GM19463 (cell line): ENCODE data around the gene EEF1AKMT2.
"Not testable (repeated sequence)": the region's sequence is repeated elsewhere in the genome, so short reads cannot be mapped to it uniquely, and the experiment has no call there.

Experiments used
- ATAC-seq: cut with Tn5 transposase; IDR thresholded peaks from one replicate; pipeline ENCODE4 v1.9.1; 2021; ENCODE audit warnings: mild to moderate bottlenecking, moderate library complexity; ENCODE audit not compliant: unreplicated experiment

The EEF1AKMT2 gene

GRCh38 chr10:124756156-124756903 is 35.4 kb downstream of the EEF1AKMT2 start:
- ATAC-seq = no peak

- ATAC-seq = no peak
Observed at GRCh38 chr10:124755581-124755980, 36.1 kb downstream of the EEF1AKMT2 start.

DNA sequence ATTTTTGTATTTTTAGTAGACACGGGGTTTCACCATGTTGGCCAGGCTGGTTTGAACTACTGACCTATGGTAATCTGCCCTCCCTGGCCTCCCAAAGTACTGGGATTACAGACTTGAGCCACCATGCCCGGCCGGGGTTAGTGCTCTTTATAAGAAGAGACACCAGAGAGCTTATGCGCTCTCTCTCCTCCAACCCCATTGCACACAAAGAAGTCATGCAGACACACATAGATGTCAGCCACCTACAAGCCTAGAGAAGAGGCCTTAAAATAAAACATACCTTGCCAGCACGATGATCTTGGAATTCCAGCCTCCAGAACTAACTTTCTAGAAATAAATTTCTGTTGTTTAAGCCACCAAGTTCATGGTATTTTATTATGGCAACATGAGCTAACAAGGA is 37.5 kb downstream of the EEF1AKMT2 start:
- ATAC-seq = no peak

DNA sequence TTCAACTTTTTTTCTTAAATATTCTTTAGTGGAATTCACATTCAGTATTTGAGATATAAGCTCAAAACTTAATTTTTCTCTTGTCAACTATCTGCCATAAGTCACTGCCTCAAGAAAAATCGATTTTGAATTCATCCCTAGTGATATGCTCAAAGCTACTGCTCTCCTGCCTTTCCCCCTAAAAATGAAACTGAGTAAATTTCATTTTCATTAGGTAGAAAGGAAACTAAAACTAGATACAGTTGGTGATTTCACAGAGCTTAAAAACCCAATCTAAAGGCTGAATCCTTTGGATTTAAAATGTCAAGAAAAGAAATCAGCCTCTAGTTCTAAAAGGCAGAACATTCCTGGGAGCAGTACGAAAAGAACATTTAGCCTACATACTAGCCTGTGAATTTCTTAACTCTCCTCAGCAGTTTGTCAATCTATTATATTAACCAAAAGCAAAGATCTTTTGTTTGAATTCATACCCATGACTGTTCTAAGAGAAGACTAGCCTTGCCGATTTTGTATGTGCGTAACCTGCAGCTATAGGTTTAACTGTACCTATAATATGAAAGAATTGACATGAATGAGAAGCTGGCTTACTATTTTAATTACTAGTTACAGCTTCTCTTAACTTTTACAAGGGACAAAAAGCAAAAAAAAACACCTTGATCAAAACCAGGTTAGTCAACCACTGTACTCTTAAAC is 42.6 kb downstream of the EEF1AKMT2 start:
- ATAC-seq = no peak

- no peak for ATAC-seq
Observed at GRCh38 chr10:124748166-124748565, 43.5 kb downstream of the EEF1AKMT2 start.

- ATAC-seq = no peak
Observed at GRCh38 chr10:124747745-124748144, 43.9 kb downstream of the EEF1AKMT2 start.

DNA sequence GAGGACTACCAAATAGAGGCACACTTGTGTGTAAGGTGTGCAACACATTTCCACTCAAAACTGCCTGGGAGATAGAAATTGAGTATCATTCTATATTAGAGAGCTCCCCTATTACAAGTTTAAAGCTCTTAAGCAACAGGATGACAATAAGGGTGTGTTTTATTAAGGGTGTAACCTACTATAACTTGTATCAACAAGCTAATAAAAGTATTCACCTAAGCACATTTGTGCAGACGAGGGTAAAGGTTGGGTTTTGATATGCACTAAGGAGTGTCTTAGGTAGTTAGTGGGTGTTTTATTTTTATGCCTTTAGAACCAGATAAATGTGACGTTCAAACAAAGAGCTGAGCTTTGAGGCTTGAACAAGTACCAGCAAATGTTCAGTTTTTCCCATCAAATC is 44.7 kb downstream of the EEF1AKMT2 start:
- ATAC-seq = no peak

DNA sequence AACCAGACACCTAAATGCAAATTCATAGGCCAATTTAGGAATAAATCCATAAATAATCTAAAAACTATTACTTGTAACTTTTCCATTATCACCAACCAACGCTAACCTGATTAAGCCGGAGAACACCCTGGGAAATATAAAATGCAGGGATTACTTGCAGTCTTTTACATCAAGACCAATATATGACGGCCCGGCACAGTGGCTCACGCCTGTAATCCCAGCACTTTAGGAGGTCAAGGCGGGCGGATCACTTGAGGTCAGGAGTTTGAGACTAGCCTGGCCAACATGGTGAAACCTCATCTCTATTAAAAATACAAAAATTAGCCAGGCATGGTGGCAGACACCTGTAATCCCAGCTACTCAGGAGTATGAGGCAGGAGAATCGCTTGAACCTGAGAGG is 45.2 kb downstream of the EEF1AKMT2 start:
- not testable (repeated sequence) for ATAC-seq

DNA sequence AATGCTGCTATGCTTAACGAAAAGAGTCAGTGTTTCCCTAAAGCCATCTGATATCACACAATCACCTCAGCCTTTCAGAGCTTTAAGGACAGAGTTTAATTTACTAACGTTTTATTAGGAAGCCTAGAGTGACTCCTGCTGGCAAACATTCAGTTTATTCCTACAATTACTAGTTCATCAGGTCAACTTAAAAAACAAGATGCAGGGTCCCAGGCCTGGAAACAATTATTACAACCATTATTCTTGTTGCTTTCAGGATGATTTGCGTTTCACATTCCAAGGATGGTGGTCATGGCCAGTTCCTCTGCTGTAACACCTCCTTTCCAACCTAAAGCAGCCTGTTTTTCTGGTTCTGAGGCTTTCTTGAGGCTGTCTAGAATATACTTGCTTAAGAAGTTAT is 46.0 kb downstream of the EEF1AKMT2 start:
- ATAC-seq = no peak

GRCh38 chr10:124745252-124745651 is 46.4 kb downstream of the EEF1AKMT2 start:
- no peak for ATAC-seq

DNA sequence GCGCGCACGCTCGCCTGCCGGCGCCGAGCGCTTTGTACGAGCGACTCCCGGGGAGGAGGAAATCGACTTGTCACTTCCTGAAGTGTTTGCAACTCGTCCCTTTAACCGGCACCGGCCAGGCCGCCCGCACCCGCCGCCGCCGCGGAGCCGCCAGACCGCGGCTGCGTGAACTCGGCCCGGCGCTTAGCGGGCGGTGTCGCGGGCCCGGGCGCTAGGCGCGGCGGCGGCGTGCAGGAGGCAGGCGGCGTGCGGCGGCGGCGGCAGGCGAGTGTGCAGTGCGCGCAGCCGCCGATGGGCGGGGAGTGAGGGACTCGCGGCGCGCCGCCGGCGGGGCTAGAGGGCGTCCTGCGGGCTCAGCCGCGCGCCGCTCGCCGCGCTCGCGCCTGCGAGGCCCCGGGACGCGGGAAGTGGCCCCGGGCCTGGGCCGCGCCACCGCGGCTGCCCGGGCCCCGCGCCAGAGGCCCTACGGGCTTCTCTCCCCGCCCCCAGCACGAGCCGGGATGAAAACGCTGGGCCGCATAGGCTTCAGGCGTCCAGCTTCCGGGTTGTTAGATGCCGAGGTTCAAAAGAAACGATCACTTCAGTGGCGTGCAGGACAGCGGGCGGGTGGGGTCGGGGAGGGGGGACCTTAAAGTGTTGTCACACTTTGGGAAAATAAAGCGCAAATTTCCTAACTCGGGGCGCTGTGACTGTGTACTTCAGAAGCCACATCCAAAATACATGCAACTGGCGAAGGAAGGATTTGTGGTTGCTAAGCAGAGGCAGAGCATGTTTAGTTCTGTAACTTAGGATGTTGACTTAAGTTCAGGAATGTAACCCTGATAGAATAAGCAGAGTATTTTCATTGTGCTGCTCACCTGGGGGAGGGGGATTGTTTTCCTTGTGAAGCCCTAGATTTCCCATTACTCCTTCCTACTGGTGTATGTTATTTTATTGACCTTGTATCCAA is 47.3 kb downstream of the EEF1AKMT2 start, which contains the start of gene FAM53B:
Gene FAM53B, minus strand, starts transcription at position 277 of the 949 bp plus-strand sequence. CDS start 37,665 bp downstream, outside the sequence.
- ATAC-seq = peak; percentile 70

DNA sequence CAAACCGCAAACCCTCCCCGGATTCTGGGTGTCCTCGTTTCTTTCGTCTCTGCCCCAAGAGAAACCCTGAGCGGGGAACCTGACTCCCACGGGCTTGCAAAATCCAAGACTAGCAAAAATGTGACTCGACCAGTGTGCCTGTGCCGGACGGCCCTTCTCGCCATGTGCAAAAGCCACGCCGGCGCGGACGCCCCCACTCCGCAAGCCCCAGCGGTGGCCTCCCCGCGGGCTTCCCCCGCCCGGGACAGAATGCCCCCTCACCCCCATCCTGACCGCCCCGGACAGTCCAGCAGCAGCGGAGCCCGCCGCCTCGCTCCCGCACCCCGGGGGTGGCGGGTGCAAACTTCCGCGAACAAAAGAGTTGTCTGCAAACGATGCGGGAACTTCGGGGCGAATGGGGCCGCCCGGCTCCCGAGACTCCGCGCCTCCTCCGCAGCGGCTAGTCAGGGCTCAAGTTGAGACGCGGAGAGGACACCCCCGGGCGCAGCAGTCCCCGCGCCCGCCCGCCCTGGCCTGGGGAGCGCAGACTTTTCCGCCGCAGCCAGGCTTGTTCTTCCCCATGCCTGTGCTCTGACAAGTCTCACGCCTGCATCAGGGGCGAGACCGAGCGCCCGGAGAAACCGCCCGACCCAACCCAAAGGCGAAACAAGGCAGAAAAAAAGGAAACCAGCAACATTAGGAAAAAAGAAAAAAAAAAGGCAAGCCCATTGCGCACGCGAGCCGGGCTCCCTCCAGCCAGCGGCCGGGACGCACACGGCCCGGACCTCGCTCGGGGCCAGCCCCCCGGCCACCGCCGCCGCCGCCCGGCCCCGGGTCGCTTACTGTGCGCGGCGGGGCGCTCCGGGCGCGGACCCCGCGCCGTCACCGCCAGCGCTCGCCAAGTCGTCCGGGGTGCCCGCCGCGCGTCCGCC is 48.2 kb downstream of the EEF1AKMT2 start:
- ATAC-seq = no peak

DNA sequence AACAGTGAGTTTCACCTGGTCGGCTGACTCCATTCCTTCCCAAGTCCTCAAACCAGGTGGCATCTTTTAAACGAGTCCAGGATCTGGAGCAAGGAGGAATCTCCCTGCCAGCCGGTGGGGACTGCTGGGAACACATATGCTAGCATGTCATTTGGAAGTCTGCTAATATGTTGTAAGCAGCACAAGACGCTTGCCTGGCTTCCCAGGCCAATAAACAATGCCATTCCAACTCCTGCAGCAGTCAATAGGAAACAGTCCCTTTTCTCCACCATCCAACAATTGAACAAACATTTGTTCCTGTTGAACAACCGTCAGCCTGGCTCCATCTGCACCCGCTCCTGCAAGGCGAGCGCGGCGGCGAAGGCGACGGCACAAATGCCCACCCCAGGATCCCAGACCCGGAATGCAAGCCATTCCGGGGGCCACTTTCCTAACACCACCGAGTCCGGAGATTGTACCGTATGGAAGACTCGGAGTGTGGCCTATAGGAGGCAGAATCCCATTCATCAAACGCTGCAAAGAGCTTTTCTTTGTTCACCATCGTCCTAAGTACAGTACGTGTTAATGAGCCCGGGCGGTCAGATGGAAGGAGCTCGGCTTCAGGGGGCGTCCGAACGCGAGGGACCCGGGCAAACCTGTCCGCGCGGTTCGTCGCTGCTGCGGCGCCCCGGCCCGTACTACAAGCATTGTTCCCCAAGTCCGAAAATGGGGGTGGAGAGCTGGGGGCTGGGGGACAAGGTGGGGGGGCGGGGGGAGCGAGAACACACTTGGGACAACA is 49.1 kb downstream of the EEF1AKMT2 start:
- ATAC-seq = no peak

GRCh38 chr10:124741922-124742412 is 49.7 kb downstream of the EEF1AKMT2 start:
- no peak for ATAC-seq

GRCh38 chr10:124741281-124741921 is 50.3 kb downstream of the EEF1AKMT2 start:
- peak; percentile 40 for ATAC-seq

DNA sequence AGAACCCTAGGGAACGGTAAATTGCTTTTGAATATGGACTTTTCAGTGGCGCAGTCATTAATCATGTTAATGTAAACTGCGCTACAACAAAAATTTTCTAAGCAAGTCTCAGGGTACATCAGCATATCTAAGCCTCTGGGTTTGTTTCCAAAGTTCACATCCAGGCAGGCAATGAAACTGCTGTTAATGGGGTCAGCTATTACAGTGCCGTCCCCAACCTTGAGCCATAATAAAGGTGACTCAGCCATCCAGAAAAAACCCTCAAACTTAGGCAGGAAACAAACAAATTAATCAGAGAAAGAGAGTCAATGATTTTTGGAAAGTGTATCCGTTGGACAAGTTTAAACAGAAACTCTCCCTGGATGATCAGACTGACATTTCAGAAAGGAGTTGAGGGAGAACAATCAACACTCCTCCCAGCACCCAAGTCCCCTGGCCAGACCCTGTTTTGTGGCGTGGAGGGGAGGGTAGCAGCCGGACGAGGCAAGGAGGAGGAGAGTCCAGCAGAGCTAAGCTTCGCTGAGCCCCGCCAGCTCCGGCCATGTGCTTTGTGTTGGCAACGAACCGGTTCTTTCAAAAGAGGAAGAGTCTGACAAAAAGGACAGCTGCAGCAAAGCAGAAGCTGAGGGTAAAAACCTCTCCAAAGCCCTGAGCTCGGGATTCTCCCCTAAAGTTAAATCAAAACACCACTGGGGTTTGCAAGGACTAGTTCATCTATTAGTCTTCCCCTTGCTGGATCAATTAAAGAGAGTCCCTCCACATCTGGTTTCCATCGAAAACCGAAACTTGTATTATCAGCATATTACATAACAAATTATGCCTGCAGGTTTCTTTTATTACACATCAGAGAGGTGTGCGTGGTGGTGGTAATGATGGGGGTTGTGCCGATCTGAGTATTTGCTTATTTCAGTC is 51.1 kb downstream of the EEF1AKMT2 start:
- peak; percentile 18 for ATAC-seq

DNA sequence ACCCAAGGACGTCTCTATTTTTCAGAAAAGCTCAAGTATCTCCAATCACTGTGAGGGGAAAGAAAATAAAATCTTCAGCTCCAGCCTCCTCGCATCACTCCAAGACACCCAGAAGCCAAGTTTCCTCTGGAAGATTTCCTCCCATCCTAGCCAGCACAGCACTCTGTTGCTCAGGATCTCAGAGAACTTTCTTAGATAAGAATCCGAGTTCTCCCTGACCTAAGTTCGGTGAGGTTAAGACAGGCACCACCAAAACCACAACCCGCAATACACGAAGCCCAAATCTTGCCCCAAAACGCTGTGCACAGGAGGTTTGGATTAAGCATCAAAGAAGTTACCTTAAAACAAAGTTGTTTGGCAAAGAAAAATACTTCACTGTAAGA is 51.7 kb downstream of the EEF1AKMT2 start:
- ATAC-seq = no peak
